ENCODE data around the gene FAM20A. TPM values are rescaled to one million over a fixed set of nuclear protein-coding genes. Genes with fewer than 3 reads are reported as not detected.

Gene FAM20A
- total RNA-seq, 1 experiment from 2014 or later, result not detected

DNA sequence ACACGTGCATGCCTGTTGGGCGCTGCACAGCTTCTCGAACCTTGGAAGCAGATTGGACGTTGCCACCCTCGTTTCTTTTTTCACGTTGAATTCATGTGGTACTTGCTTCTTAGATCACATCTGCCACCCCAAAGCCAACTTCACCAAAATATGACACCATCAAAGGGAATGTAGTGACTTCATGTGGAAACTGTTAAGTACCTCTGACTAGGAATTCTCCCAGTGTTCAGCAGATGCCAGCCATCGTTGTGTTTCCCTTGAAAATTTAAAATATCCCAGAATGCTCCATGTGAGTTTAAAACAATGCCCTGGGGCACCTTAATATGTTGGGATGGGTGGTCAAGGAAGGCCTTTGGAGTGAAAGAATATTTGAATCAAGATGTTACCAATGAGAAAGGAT lies 22.6 kb upstream of the FAM20A start:
- H3K27me3 ChIP-seq (ENCODE audit: insufficient read depth, low read length), result no peaks in the 10 kb centered on the region
- TF ChIP-seq SIN3A (IDR thresholded peaks at IDR 0.05; ENCODE audit: low read depth) (no peak), CBX3 (IDR thresholded peaks at IDR 0.05; ENCODE audit: low read depth) (no peak), YY1 (IDR thresholded peaks at IDR 0.05; ENCODE audit: extremely low read depth, insufficient replicate concordance, low read depth, low read length) (no peak), CEBPB (IDR thresholded peaks at IDR 0.05; ENCODE audit: low read depth) (no peak), CTCF (IDR thresholded peaks at IDR 0.05 in 2 of 3, conservative IDR thresholded peaks at IDR 0.05 in 1 of 3; ENCODE audit: borderline replicate concordance in 1 of 3, insufficient read depth in 1 of 3, low read depth in 2 of 3, low read length in 2 of 3) (no peak), EGR1 (IDR thresholded peaks at IDR 0.05; ENCODE audit: low read depth) (no peak), ELF1 (IDR thresholded peaks at IDR 0.05; ENCODE audit: borderline replicate concordance, low read depth) (no peak), JUND (IDR thresholded peaks at IDR 0.05) (no peak), ZFX (IDR thresholded peaks at IDR 0.05) (no peak), POLR2AphosphoS5 (IDR thresholded peaks at IDR 0.05; ENCODE audit: low read depth, low read length) (no peak)
- TF ChIP-seq, protein P1, sequence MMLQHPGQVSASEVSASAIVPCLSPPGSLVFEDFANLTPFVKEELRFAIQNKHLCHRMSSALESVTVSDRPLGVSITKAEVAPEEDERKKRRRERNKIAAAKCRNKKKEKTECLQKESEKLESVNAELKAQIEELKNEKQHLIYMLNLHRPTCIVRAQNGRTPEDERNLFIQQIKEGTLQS (IDR thresholded peaks at IDR 0.05), result no peak
- TF ChIP-seq, protein P2, sequence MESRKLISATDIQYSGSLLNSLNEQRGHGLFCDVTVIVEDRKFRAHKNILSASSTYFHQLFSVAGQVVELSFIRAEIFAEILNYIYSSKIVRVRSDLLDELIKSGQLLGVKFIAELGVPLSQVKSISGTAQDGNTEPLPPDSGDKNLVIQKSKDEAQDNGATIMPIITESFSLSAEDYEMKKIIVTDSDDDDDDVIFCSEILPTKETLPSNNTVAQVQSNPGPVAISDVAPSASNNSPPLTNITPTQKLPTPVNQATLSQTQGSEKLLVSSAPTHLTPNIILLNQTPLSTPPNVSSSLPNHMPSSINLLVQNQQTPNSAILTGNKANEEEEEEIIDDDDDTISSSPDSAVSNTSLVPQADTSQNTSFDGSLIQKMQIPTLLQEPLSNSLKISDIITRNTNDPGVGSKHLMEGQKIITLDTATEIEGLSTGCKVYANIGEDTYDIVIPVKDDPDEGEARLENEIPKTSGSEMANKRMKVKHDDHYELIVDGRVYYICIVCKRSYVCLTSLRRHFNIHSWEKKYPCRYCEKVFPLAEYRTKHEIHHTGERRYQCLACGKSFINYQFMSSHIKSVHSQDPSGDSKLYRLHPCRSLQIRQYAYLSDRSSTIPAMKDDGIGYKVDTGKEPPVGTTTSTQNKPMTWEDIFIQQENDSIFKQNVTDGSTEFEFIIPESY (IDR thresholded peaks at IDR 0.05; ENCODE audit: extremely low read depth, insufficient replicate concordance, low read length), result no peak
- ChIA-PET CTCF (interaction anchor here (1.0 kb wide), 1 partner anchor 10 kb away, joined by 4 read pairs; no protein-coding TSS in a partner anchor), POLR2A (no interaction called here), RAD21 (ENCODE audit: low non-redundant PET in 1 of 2, low total read pairs in 2 of 2, uncharacterized antibody in 2 of 2, unreplicated experiment in 2 of 2) (no interaction called here)
- H3K9me3 ChIP-seq (ENCODE audit: control insufficient read depth in 1 of 2, insufficient read depth in 1 of 2, low read depth in 1 of 2, low read length in 2 of 2), result no peaks in the 10 kb centered on the region
- no peaks in the 10 kb centered on the region for H4K20me1 ChIP-seq (ENCODE audit: insufficient read depth)
- H2AFZ ChIP-seq (ENCODE audit: low read depth, low read length, poor library complexity, severe bottlenecking), result no peak overlapping the region
- BruUV-seq (replicated peaks), result no TSS peak
- no peak overlapping the region for H3K4me3 ChIP-seq (replicated peaks in 1 of 2; ENCODE audit: low read depth in 1 of 2, low read length in 2 of 2)
- no peak overlapping the region for H3K4me2 ChIP-seq (ENCODE audit: low read length)
- no peaks in the 10 kb centered on the region for H3K9me2 ChIP-seq (ENCODE audit: insufficient read depth)
- H3K4me1 ChIP-seq (ENCODE audit: control insufficient read depth in 1 of 2, insufficient read depth in 2 of 2, low read length in 2 of 2), result no peaks in the 10 kb centered on the region
- H3K9ac ChIP-seq (ENCODE audit: low read length), result no peak overlapping the region
- DNase-seq (ENCODE audit: low read depth, low spot score), result no peak
- no peaks in the 10 kb centered on the region for H3K79me2 ChIP-seq (ENCODE audit: insufficient read depth, low read length)
- H3K27ac ChIP-seq (ENCODE audit: low read depth, low read length), result no peak overlapping the region
- no peaks in the 10 kb centered on the region for H3K36me3 ChIP-seq (ENCODE audit: control insufficient read depth in 1 of 2, insufficient read depth in 2 of 2, low read length in 2 of 2)
- intact Hi-C loops (cut with micrococcal nuclease), result no loop called here
- no peak for ATAC-seq

Measured in HCT116 (cell line).